ENCODE results near the gene MYBBP1A.

Gene MYBBP1A

GRCh38 chr17:4516735-4517134 is 38.4 kb downstream of the MYBBP1A start:
- Histone ChIP-seq H3K36me3 (ENCODE audit: control insufficient read depth, insufficient read depth, low read length) (no peaks in the 10 kb centered on the region), H3K27me3 (ENCODE audit: control insufficient read depth, insufficient read depth, low read length) (no peaks in the 10 kb centered on the region), H3K4me1 (ENCODE audit: control insufficient read depth, insufficient read depth, low read length) (peaks cover 7% of the 10 kb centered on the region), H3K27ac (ENCODE audit: low read length) (no peak overlapping the region), H3K4me3 (ENCODE audit: low read length) (no peak overlapping the region), H3K9me3 (ENCODE audit: control insufficient read depth, insufficient read depth, low read length) (no peaks in the 10 kb centered on the region)
- no peak for DNase-seq (ENCODE audit: low read depth, low spot score)
- WGBS (ENCODE audit: insufficient coverage, insufficient read length): no CpG with 5 or more reads among the region's 11 CpGs

GRCh38 chr17:4515501-4515900 is 39.7 kb downstream of the MYBBP1A start:
- Histone ChIP-seq H3K36me3 (ENCODE audit: control insufficient read depth, insufficient read depth, low read length) (no peaks in the 10 kb centered on the region), H3K27me3 (ENCODE audit: control insufficient read depth, insufficient read depth, low read length) (no peaks in the 10 kb centered on the region), H3K4me3 (ENCODE audit: low read length) (no peak overlapping the region), H3K4me1 (ENCODE audit: control insufficient read depth, insufficient read depth, low read length) (peaks cover 7% of the 10 kb centered on the region), H3K9me3 (ENCODE audit: control insufficient read depth, insufficient read depth, low read length) (no peaks in the 10 kb centered on the region), H3K27ac (ENCODE audit: low read length) (no peak overlapping the region)
- WGBS (ENCODE audit: insufficient coverage, insufficient read length): no CpG with 5 or more reads among the region's 5 CpGs
- DNase-seq (ENCODE audit: low read depth, low spot score): no peak

GRCh38 chr17:4514779-4515178 is 40.4 kb downstream of the MYBBP1A start:
- no peak overlapping the region for H3K27ac ChIP-seq (ENCODE audit: low read length)
- H3K27me3 ChIP-seq (ENCODE audit: control insufficient read depth, insufficient read depth, low read length): no peaks in the 10 kb centered on the region
- no peaks in the 10 kb centered on the region for H3K36me3 ChIP-seq (ENCODE audit: control insufficient read depth, insufficient read depth, low read length)
- no peak overlapping the region for H3K4me3 ChIP-seq (ENCODE audit: low read length)
- no peak for DNase-seq (ENCODE audit: low read depth, low spot score)
- H3K4me1 ChIP-seq (ENCODE audit: control insufficient read depth, insufficient read depth, low read length): peaks cover 7% of the 10 kb centered on the region
- no peaks in the 10 kb centered on the region for H3K9me3 ChIP-seq (ENCODE audit: control insufficient read depth, insufficient read depth, low read length)
- no CpG with 5 or more reads among the region's 11 CpGs for WGBS (ENCODE audit: insufficient coverage, insufficient read length)

- Histone ChIP-seq H3K27me3 (ENCODE audit: control insufficient read depth, insufficient read depth, low read length) (no peaks in the 10 kb centered on the region), H3K36me3 (ENCODE audit: control insufficient read depth, insufficient read depth, low read length) (no peaks in the 10 kb centered on the region), H3K9me3 (ENCODE audit: control insufficient read depth, insufficient read depth, low read length) (no peaks in the 10 kb centered on the region), H3K4me3 (ENCODE audit: low read length) (no peak overlapping the region), H3K27ac (ENCODE audit: low read length) (no peak overlapping the region), H3K4me1 (ENCODE audit: control insufficient read depth, insufficient read depth, low read length) (peaks cover 7% of the 10 kb centered on the region)
- DNase-seq (ENCODE audit: low read depth, low spot score): no peak
- WGBS (ENCODE audit: insufficient coverage, insufficient read length): no CpG with 5 or more reads among the region's 7 CpGs
Observed at GRCh38 chr17:4514206-4514605, 41.0 kb downstream of the MYBBP1A start.

GRCh38 chr17:4513113-4514032 is 41.8 kb downstream of the MYBBP1A start:
- Histone ChIP-seq H3K4me1 (ENCODE audit: control insufficient read depth, insufficient read depth, low read length) (peaks cover 7% of the 10 kb centered on the region), H3K36me3 (ENCODE audit: control insufficient read depth, insufficient read depth, low read length) (no peaks in the 10 kb centered on the region), H3K27me3 (ENCODE audit: control insufficient read depth, insufficient read depth, low read length) (no peaks in the 10 kb centered on the region), H3K27ac (ENCODE audit: low read length) (no peak overlapping the region), H3K4me3 (ENCODE audit: low read length) (no peak overlapping the region), H3K9me3 (ENCODE audit: control insufficient read depth, insufficient read depth, low read length) (no peaks in the 10 kb centered on the region)
- no CpG with 5 or more reads among the region's 24 CpGs for WGBS (ENCODE audit: insufficient coverage, insufficient read length)
- DNase-seq (ENCODE audit: low read depth, low spot score): no peak

- H3K4me3 ChIP-seq (ENCODE audit: low read length): no peak overlapping the region
- peaks cover 7% of the 10 kb centered on the region for H3K4me1 ChIP-seq (ENCODE audit: control insufficient read depth, insufficient read depth, low read length)
- DNase-seq (ENCODE audit: low read depth, low spot score): no peak
- H3K36me3 ChIP-seq (ENCODE audit: control insufficient read depth, insufficient read depth, low read length): no peaks in the 10 kb centered on the region
- H3K9me3 ChIP-seq (ENCODE audit: control insufficient read depth, insufficient read depth, low read length): no peaks in the 10 kb centered on the region
- H3K27ac ChIP-seq (ENCODE audit: low read length): no peak overlapping the region
- H3K27me3 ChIP-seq (ENCODE audit: control insufficient read depth, insufficient read depth, low read length): no peaks in the 10 kb centered on the region
- WGBS (ENCODE audit: insufficient coverage, insufficient read length): no CpG with 5 or more reads among the region's 31 CpGs
Observed at GRCh38 chr17:4512156-4513112, 42.8 kb downstream of the MYBBP1A start.

- Histone ChIP-seq H3K27ac (ENCODE audit: low read length) (no peak overlapping the region), H3K27me3 (ENCODE audit: control insufficient read depth, insufficient read depth, low read length) (no peaks in the 10 kb centered on the region), H3K9me3 (ENCODE audit: control insufficient read depth, insufficient read depth, low read length) (no peaks in the 10 kb centered on the region), H3K36me3 (ENCODE audit: control insufficient read depth, insufficient read depth, low read length) (no peaks in the 10 kb centered on the region), H3K4me1 (ENCODE audit: control insufficient read depth, insufficient read depth, low read length) (peaks cover 7% of the 10 kb centered on the region), H3K4me3 (ENCODE audit: low read length) (no peak overlapping the region)
- DNase-seq (ENCODE audit: low read depth, low spot score): no peak
- no CpG with 5 or more reads among the region's 10 CpGs for WGBS (ENCODE audit: insufficient coverage, insufficient read length)
Observed at GRCh38 chr17:4511199-4511932, 43.8 kb downstream of the MYBBP1A start.

- H3K4me1 ChIP-seq (ENCODE audit: control insufficient read depth, insufficient read depth, low read length): peaks cover 7% of the 10 kb centered on the region
- WGBS (ENCODE audit: insufficient coverage, insufficient read length): no CpG with 5 or more reads among the region's 11 CpGs
- DNase-seq (ENCODE audit: low read depth, low spot score): no peak
- H3K4me3 ChIP-seq (ENCODE audit: low read length): no peak overlapping the region
- H3K9me3 ChIP-seq (ENCODE audit: control insufficient read depth, insufficient read depth, low read length): no peaks in the 10 kb centered on the region
- H3K27me3 ChIP-seq (ENCODE audit: control insufficient read depth, insufficient read depth, low read length): no peaks in the 10 kb centered on the region
- H3K27ac ChIP-seq (ENCODE audit: low read length): no peak overlapping the region
- H3K36me3 ChIP-seq (ENCODE audit: control insufficient read depth, insufficient read depth, low read length): no peaks in the 10 kb centered on the region
Observed at GRCh38 chr17:4510618-4510941, 44.6 kb downstream of the MYBBP1A start.

- no peaks in the 10 kb centered on the region for H3K9me3 ChIP-seq (ENCODE audit: control insufficient read depth, insufficient read depth, low read length)
- H3K4me1 ChIP-seq (ENCODE audit: control insufficient read depth, insufficient read depth, low read length): peaks cover 7% of the 10 kb centered on the region
- H3K27ac ChIP-seq (ENCODE audit: low read length): no peak overlapping the region
- H3K36me3 ChIP-seq (ENCODE audit: control insufficient read depth, insufficient read depth, low read length): no peaks in the 10 kb centered on the region
- no peak for DNase-seq (ENCODE audit: low read depth, low spot score)
- WGBS (ENCODE audit: insufficient coverage, insufficient read length): no CpG with 5 or more reads among the region's 21 CpGs
- no peak overlapping the region for H3K4me3 ChIP-seq (ENCODE audit: low read length)
- H3K27me3 ChIP-seq (ENCODE audit: control insufficient read depth, insufficient read depth, low read length): no peaks in the 10 kb centered on the region
Observed at GRCh38 chr17:4509923-4510617, 45.1 kb downstream of the MYBBP1A start.
